HG03469 (cell line): ENCODE results near the gene MCEE.
"Not testable (repeated sequence)": the region's sequence is repeated elsewhere in the genome, so short reads cannot be mapped to it uniquely, and the experiment has no call there.

Source experiments
- ATAC-seq: cut with Tn5 transposase; IDR thresholded peaks from one replicate; pipeline ENCODE4 v1.9.1; 2021; ENCODE audit warnings: mild to moderate bottlenecking, moderate library complexity, moderate number of reproducible peaks; ENCODE audit not compliant: unreplicated experiment

MCEE gene

GRCh38 chr2:71129114-71129901 is 721 bp downstream of the MCEE start:
- ATAC-seq = no peak

- ATAC-seq = no peak
These were observed 3.1 kb downstream of the MCEE start for GRCh38 chr2:71126957-71127356.

GRCh38 chr2:71125506-71126294 is 4.3 kb downstream of the MCEE start:
- no peak for ATAC-seq

GRCh38 chr2:71122387-71123298 is 7.4 kb downstream of the MCEE start:
- ATAC-seq = no peak

GRCh38 chr2:71121479-71121878 is 8.6 kb downstream of the MCEE start:
- no peak for ATAC-seq

GRCh38 chr2:71120195-71120594 is 9.8 kb downstream of the MCEE start:
- ATAC-seq = no peak

GRCh38 chr2:71117063-71117462 is 13.0 kb downstream of the MCEE start:
- ATAC-seq = no peak

GRCh38 chr2:71113843-71114242 is 16.2 kb downstream of the MCEE start:
- no peak for ATAC-seq

- no peak for ATAC-seq
These were observed 21.9 kb downstream of the MCEE start for GRCh38 chr2:71108091-71108490.

- not testable (repeated sequence) for ATAC-seq
These were observed 23.6 kb downstream of the MCEE start for GRCh38 chr2:71106463-71106862.

- no peak for ATAC-seq
These were observed 26.2 kb downstream of the MCEE start for GRCh38 chr2:71103809-71104208.

GRCh38 chr2:71102981-71103681 is 26.9 kb downstream of the MCEE start:
- no peak for ATAC-seq

- no peak for ATAC-seq
These were observed 28.4 kb downstream of the MCEE start for GRCh38 chr2:71101656-71102055.

- ATAC-seq = no peak
These were observed 29.6 kb downstream of the MCEE start for GRCh38 chr2:71100195-71100964.

- not testable (repeated sequence) for ATAC-seq
These were observed 37.4 kb downstream of the MCEE start for GRCh38 chr2:71092491-71093260.

- ATAC-seq = not testable (repeated sequence)
These were observed 38.2 kb downstream of the MCEE start for GRCh38 chr2:71091808-71092207.

GRCh38 chr2:71089475-71089874 is 40.6 kb downstream of the MCEE start:
- ATAC-seq = not testable (repeated sequence)

- not testable (repeated sequence) for ATAC-seq
These were observed 44.6 kb downstream of the MCEE start for GRCh38 chr2:71085325-71086003.
